Measurements from ENCODE around the gene NT5C3A.

The NT5C3A gene

DNA sequence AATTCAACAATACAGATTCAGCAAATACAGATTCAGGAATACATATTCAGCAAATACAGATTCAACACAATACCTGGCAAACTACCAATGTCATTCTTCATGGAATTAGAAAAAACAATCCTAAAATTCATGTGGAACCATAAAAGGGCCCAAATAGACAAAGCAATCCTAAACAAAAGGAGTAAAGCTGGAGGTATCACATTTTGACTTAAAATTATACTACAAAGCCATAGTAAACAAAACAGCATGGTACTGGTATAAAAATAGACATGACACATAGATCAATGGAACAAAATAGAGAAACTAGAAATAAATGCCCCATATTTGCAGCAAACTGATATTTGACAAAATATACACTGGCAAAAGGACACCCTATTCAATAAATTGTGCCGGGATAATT is 3.4 kb upstream of the NT5C3A start:
- no peak overlapping the region for H3K4me3 ChIP-seq (ENCODE audit: low read depth, low read length)
- DNase-seq (ENCODE audit: low read depth) = no peak
- no peak for TF ChIP-seq CTCF (conservative IDR thresholded peaks at IDR 0.05; ENCODE audit: low read depth, low read length)

GRCh38 chr7:33062782-33063443 is 337 bp upstream of the NT5C3A start:
- peak overlapping the region; percentile 84 for H3K4me3 ChIP-seq (ENCODE audit: low read depth, low read length)
- TF ChIP-seq CTCF (conservative IDR thresholded peaks at IDR 0.05; ENCODE audit: low read depth, low read length) = no peak
- peak; percentile 97 for DNase-seq (ENCODE audit: low read depth)

- H3K4me3 ChIP-seq (ENCODE audit: low read depth, low read length) = peak overlapping the region; percentile 84
- no peak for TF ChIP-seq CTCF (conservative IDR thresholded peaks at IDR 0.05; ENCODE audit: low read depth, low read length)
Measured at GRCh38 chr7:33061282-33061937, 1.2 kb downstream of the NT5C3A start.

GRCh38 chr7:33059635-33060034 is 2.9 kb downstream of the NT5C3A start:
- no peak overlapping the region for H3K4me3 ChIP-seq (ENCODE audit: low read depth, low read length)
- no peak for TF ChIP-seq CTCF (conservative IDR thresholded peaks at IDR 0.05; ENCODE audit: low read depth, low read length)
- no peak for DNase-seq (ENCODE audit: low read depth)

More at GRCh38 chr7:33061282-33061937, 1.2 kb downstream of the NT5C3A start:
- no peak for DNase-seq (ENCODE audit: low read depth)

DNA sequence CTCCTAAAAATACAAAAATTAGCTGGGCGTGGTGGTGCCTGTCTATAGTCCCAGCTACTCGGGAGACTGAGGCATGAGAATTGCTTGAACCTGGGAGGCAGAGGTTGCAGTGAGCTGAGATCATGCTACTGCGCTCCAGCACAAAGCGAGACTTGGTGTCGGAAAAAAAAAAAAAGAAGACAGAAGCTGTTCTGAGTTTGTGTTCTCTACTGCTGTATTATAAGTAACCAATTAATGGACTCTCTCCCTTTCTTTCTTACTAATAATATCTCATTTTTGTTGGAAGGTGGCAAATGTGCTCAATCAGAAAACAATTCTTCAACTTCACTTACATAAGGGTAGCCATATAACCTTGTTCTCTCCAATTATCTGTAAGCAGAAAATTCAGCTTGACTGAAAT is 7.4 kb downstream of the NT5C3A start:
- TF ChIP-seq CTCF (conservative IDR thresholded peaks at IDR 0.05; ENCODE audit: low read depth, low read length) = no peak

DNA sequence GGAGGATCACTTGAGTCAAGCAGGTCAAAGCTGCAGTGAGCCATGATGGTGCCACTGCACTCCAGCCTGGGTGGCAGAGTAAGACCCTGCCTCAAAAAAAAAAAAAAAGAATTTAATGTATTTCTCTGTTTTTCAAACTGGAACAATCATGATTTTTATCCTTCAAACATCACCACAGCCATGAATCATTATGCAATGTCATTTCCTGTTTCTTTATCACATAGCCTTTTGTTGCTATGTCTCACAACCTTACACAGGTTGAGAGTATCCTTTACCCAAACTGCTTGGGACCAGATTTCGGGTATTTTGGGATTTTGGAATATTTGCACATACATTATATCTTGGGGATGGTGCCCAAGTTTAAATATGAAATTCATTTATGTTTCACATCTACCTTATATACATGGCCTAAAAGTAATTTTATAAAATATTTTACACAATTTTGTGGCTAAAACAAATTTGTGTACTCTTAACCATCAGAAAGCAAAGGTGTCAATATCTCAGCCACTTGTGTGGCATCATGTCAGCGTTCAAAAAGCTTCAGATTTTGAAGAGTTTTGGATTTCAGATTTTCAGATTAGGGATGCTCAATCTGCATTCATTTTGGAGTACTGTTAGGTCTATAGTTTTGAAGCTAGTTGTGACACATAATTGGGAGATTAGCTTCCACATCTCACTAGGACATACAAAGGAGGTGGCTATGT is 8.2 kb downstream of the NT5C3A start:
- DNase-seq (ENCODE audit: low read depth) = no peak
- no peak overlapping the region for H3K4me3 ChIP-seq (ENCODE audit: low read depth, low read length)
- TF ChIP-seq CTCF (conservative IDR thresholded peaks at IDR 0.05; ENCODE audit: low read depth, low read length) = no peak

More for the DNA sequence above, 7.4 kb downstream of the NT5C3A start:
- H3K4me3 ChIP-seq (ENCODE audit: low read depth, low read length) = no peak overlapping the region
- DNase-seq (ENCODE audit: low read depth) = no peak

All from choroid plexus epithelial cell (primary cell).